Mesenchymal stem cell (in vitro differentiated cells and primary cell): ENCODE results near the gene LY9.

ENCODE experiments used
- DNase-seq: peaks from one replicate; pipeline ENCODE4 v3.0.0-alpha.2; 2013
- H2AFZ ChIP-seq: one replicate; pipeline ENCODE4 v1.6.1; 2013; ENCODE audit warnings: low read depth, mild to moderate bottlenecking, control low read depth, inconsistent platforms, low read length, moderate library complexity
- H2AK5ac ChIP-seq: 2 replicates; pipeline ENCODE4 v1.6.1; 2013; ENCODE audit warnings: low read length, moderate library complexity, mild to moderate bottlenecking, inconsistent platforms; ENCODE audit not compliant: severe bottlenecking
- H2BK120ac ChIP-seq: one replicate; pipeline ENCODE4 v1.6.1; 2013; ENCODE audit warnings: low read depth, mild to moderate bottlenecking, inconsistent platforms, low read length, moderate library complexity
- H2BK12ac ChIP-seq, 2 experiments: one replicate each; pipeline ENCODE4 v1.6.1; 2013; ENCODE audit warnings: inconsistent platforms in 2 of 2, low read length in 2 of 2, mild to moderate bottlenecking in 2 of 2, moderate library complexity in 2 of 2, control low read depth in 1 of 2
- H2BK15ac ChIP-seq: one replicate; pipeline ENCODE4 v1.6.1; 2013; ENCODE audit warnings: mild to moderate bottlenecking, low read depth, inconsistent platforms; ENCODE audit not compliant: poor library complexity, severe bottlenecking
- H2BK5ac ChIP-seq: 2 replicates; pipeline ENCODE4 v1.6.1; 2013; ENCODE audit warnings: low read depth, mild to moderate bottlenecking, low read length, control low read depth, inconsistent platforms; ENCODE audit not compliant: poor library complexity, severe bottlenecking
- H3K14ac ChIP-seq, 2 experiments: one replicate each; pipeline ENCODE4 v1.6.1; 2013; ENCODE audit warnings: inconsistent platforms in 2 of 2, low read length in 2 of 2, control low read depth in 1 of 2, mild to moderate bottlenecking in 1 of 2, moderate library complexity in 1 of 2
- H3K18ac ChIP-seq, 2 experiments: one replicate each; pipeline ENCODE4 v1.6.1; 2013; ENCODE audit warnings: inconsistent platforms in 2 of 2, low read length in 2 of 2, control low read depth in 1 of 2, low read depth in 1 of 2, mild to moderate bottlenecking in 1 of 2
- H3K23ac ChIP-seq, 2 experiments: one replicate each; pipeline ENCODE4 v1.6.1; 2013; ENCODE audit warnings: inconsistent platforms in 2 of 2, low read length in 2 of 2, mild to moderate bottlenecking in 2 of 2, moderate library complexity in 2 of 2, control low read depth in 1 of 2
- H3K27ac ChIP-seq: 2 replicates; pipeline ENCODE4 v1.5.1; 2013; ENCODE audit warnings: mild to moderate bottlenecking, moderate library complexity, low read length, control low read depth, inconsistent platforms; ENCODE audit not compliant: poor library complexity, severe bottlenecking
- H3K27me3 ChIP-seq, 2 experiments: 2 replicates each; pipeline versions ENCODE4 v1.6.1 to v1.7.0; 2013; ENCODE audit warnings: low read length in 2 of 2, mild to moderate bottlenecking in 2 of 2, moderate library complexity in 2 of 2, control low read depth in 1 of 2, inconsistent platforms in 1 of 2; ENCODE audit not compliant: control insufficient read depth in 1 of 2, insufficient read depth in 1 of 2
- H3K36me3 ChIP-seq, 2 experiments: 2 replicates each; pipeline versions ENCODE4 v1.6.1 to v1.7.0; 2013; ENCODE audit warnings: low read length in 2 of 2, control low read depth in 1 of 2, inconsistent platforms in 1 of 2, low read depth in 1 of 2, mild to moderate bottlenecking in 1 of 2; ENCODE audit not compliant: insufficient read depth in 2 of 2, control insufficient read depth in 1 of 2
- H3K4ac ChIP-seq, 2 experiments: one replicate each; pipeline ENCODE4 v1.6.1; 2013; ENCODE audit warnings: inconsistent platforms in 2 of 2, low read length in 2 of 2, mild to moderate bottlenecking in 2 of 2, moderate library complexity in 2 of 2, control low read depth in 1 of 2, low read depth in 1 of 2
- H3K4me1 ChIP-seq: 2 replicates; pipeline ENCODE4 v1.6.1; 2013; ENCODE audit warnings: low read depth, low read length, control low read depth; ENCODE audit not compliant: control insufficient read depth, insufficient read depth
- H3K4me2 ChIP-seq: 2 replicates; pipeline ENCODE4 v1.6.1; 2013; ENCODE audit warnings: low read length, mild to moderate bottlenecking, inconsistent platforms; ENCODE audit not compliant: poor library complexity, severe bottlenecking
- H3K4me3 ChIP-seq, 2 experiments: 2 replicates each; pipeline versions ENCODE4 v1.5.1 to v1.7.0; 2013; ENCODE audit warnings: low read length in 2 of 2, mild to moderate bottlenecking in 2 of 2, control low read depth in 1 of 2, low read depth in 1 of 2; ENCODE audit not compliant: insufficient read depth in 1 of 2
- H3K79me1 ChIP-seq: replicated peaks from 2 replicates; pipeline ENCODE4 v1.6.1; 2013; ENCODE audit warnings: mild to moderate bottlenecking, control low read depth, low read length, inconsistent platforms; ENCODE audit not compliant: poor library complexity, severe bottlenecking
- H3K9ac ChIP-seq: 2 replicates; pipeline ENCODE4 v1.7.0; 2013; ENCODE audit warnings: mild to moderate bottlenecking, low read length, moderate library complexity
- H3K9me3 ChIP-seq: 2 replicates; pipeline ENCODE4 v1.7.0; 2013; ENCODE audit warnings: mild to moderate bottlenecking, low read length; ENCODE audit not compliant: control insufficient read depth
- H4K8ac ChIP-seq: one replicate; pipeline ENCODE4 v1.6.1; 2013; ENCODE audit warnings: inconsistent platforms, mild to moderate bottlenecking, low read length, moderate library complexity
- H4K91ac ChIP-seq: one replicate; pipeline ENCODE4 v1.6.1; 2013; ENCODE audit warnings: mild to moderate bottlenecking, low read length, inconsistent platforms
- WGBS: methylation state at CpG from one replicate; pipeline ENCODE4 v1.1.7; 2013; ENCODE audit warnings: mixed read lengths; 5-methylcytosine and 5-hydroxymethylcytosine counted together

The LY9 gene

GRCh38 chr1:160859166-160859565 lies 63.2 kb downstream of the LY9 start:
- Histone ChIP-seq H3K18ac (no peak overlapping the region), H3K23ac (no peak overlapping the region), H3K36me3 (no peaks in the 10 kb centered on the region), H4K8ac (no peak overlapping the region), H3K9me3 (no peaks in the 10 kb centered on the region), H3K4me2 (no peak overlapping the region), H3K14ac (no peak overlapping the region), H3K4me1 (no peaks in the 10 kb centered on the region), H3K27me3 (peaks cover 0 to 6% of the 10 kb centered on the region in 2 experiments), H3K27ac (no peak overlapping the region), H2BK5ac (no peak overlapping the region), H4K91ac (no peak overlapping the region), H2BK12ac (no peak overlapping the region), H3K79me1 (no peaks in the 10 kb centered on the region), H2BK120ac (no peak overlapping the region), H3K4me3 (no peak overlapping the region), H2AK5ac (no peak overlapping the region), H2AFZ (no peak overlapping the region), H3K4ac (no peak overlapping the region), H3K9ac (no peak overlapping the region), H2BK15ac (no peak overlapping the region)
- DNase-seq: no peak
- WGBS: 92% methylated on average over 4 of the region's 5 CpGs

GRCh38 chr1:160860840-160861505 lies 65.0 kb downstream of the LY9 start:
- no peak overlapping the region for H3K9ac ChIP-seq
- no peak overlapping the region for H3K18ac ChIP-seq
- no peak overlapping the region for H2BK15ac ChIP-seq
- H3K4ac ChIP-seq: no peak overlapping the region
- no peaks in the 10 kb centered on the region for H3K9me3 ChIP-seq
- no peak overlapping the region for H2BK12ac ChIP-seq
- H3K4me1 ChIP-seq: no peaks in the 10 kb centered on the region
- H3K27me3 ChIP-seq: peaks cover 0 to 6% of the 10 kb centered on the region in 2 experiments
- H2BK120ac ChIP-seq: no peak overlapping the region
- no peak overlapping the region for H4K91ac ChIP-seq
- no peak overlapping the region for H3K14ac ChIP-seq
- H2AK5ac ChIP-seq: no peak overlapping the region
- no peak overlapping the region for H3K4me3 ChIP-seq
- H2AFZ ChIP-seq: no peak overlapping the region
- no peak overlapping the region for H3K23ac ChIP-seq
- no peak overlapping the region for H3K4me2 ChIP-seq
- H3K36me3 ChIP-seq: no peaks in the 10 kb centered on the region
- no peaks in the 10 kb centered on the region for H3K79me1 ChIP-seq
- no peak overlapping the region for H4K8ac ChIP-seq
- no peak for DNase-seq
- no peak overlapping the region for H2BK5ac ChIP-seq
- no peak overlapping the region for H3K27ac ChIP-seq
- 91% methylated on average over 5 of the region's 5 CpGs for WGBS

DNA sequence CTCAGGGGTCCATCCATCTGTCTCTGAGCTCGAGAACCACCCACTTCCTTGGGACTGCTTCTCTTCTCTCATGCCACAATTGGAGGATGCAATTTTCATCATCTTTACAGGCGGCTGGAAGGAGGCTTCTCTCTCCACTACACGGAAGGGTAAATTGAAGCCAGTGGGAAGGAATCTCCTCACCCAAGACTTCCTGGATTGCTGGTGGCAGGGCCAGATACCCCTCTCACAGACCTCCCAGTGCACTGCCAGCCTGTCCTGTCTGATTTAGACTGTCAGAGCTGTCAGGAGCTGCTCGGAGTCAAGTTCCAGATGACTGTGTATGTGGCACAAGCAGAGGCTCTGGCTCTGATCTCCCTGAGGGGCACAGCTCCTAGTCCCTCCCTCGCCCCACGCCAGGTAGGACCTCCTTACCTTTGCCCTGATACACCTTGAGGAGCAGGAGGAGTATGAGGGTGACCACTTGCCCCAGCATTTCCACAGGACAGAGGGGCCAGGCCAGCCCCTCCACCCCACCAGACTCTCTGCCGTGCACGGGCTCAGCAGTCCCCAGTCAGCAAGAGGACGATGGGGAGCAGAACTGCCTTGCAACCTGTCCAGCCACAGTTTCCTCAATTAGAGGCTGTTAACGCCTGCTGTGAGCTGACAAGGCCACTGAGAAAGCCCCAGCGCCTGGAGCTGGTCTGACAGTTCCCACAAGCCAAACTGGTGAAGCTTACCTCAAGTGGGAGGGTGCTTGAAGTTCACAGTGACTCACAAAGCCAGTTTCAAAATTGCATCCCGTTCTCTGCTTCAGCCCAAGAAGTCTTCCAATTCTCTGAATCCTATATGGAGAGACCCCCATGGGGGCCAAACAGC lies 66.5 kb downstream of the LY9 start, which contains the start of gene CD244:
Gene CD244 (minus strand): TSS at position 685 of the 858 bp plus-strand sequence. CDS start 210 bp downstream, at position 475.
- no peak within 1 kb of the TSS for H3K4me2 ChIP-seq
- no peak within 1 kb of the TSS for H4K8ac ChIP-seq
- H2BK12ac ChIP-seq: no peak within 1 kb of the TSS
- no peak within 1 kb of the TSS for H4K91ac ChIP-seq
- H2BK120ac ChIP-seq: no peak within 1 kb of the TSS
- H3K79me1 ChIP-seq: no peaks in the 10 kb centered on the region
- H2BK15ac ChIP-seq: no peak within 1 kb of the TSS
- H2AK5ac ChIP-seq: no peak within 1 kb of the TSS
- no peak within 1 kb of the TSS for H3K23ac ChIP-seq
- H2AFZ ChIP-seq: no peak within 1 kb of the TSS
- no peak within 1 kb of the TSS for H3K18ac ChIP-seq
- no peaks in the 10 kb centered on the region for H3K36me3 ChIP-seq
- no peaks in the 10 kb centered on the region for H3K4me1 ChIP-seq
- H3K4me3 ChIP-seq: no peak within 1 kb of the TSS
- no peak within 1 kb of the TSS for H3K14ac ChIP-seq
- DNase-seq: no peak
- H3K9me3 ChIP-seq: no peaks in the 10 kb centered on the region
- H3K27me3 ChIP-seq: peaks cover 0 to 6% of the 10 kb centered on the region in 2 experiments
- H3K4ac ChIP-seq: no peak within 1 kb of the TSS
- no peak within 1 kb of the TSS for H3K9ac ChIP-seq
- no peak within 1 kb of the TSS for H3K27ac ChIP-seq
- WGBS: 54% methylated on average over 11 of the region's 12 CpGs
- no peak within 1 kb of the TSS for H2BK5ac ChIP-seq

DNA sequence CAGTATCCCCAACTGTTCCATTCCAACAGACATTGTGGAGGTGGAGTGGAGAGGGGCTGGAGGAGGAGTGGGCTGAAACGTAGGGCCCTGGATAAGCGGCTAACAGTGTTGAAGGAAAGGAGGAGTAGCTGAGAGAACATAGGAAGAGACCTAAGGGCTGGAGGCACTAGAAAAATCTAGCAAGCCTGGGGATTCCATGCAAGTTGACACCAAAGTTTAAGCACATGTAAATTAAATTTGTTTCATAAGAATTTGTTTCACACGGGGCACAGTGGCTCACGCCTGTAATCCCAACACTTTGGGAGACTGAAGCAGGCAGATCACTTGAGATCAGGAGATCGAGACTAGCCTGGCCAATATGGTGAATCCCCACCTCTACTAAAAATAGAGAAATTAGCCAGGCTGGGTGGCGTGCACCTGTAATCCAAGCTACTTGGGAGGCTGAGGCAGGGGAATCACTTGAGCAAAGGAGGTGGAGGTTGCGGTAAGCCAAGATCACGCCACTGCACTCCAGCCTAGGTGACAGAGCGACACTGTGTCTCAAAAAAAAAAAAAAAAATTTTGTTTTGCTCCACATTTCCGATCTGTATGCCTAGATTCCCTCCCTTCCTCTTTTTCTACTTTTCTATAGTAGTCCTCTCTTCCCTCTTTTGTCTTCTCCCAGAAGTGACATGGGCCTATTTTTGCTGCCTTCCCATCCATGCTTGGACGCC lies 67.2 kb downstream of the LY9 start:
- no peak overlapping the region for H2AFZ ChIP-seq
- H3K4me2 ChIP-seq: no peak overlapping the region
- H3K4me1 ChIP-seq: no peaks in the 10 kb centered on the region
- no peak overlapping the region for H4K91ac ChIP-seq
- no peak overlapping the region for H3K27ac ChIP-seq
- WGBS: 83% methylated on average over 11 of the region's 11 CpGs
- no peak overlapping the region for H2BK12ac ChIP-seq
- H3K4ac ChIP-seq: no peak overlapping the region
- H3K79me1 ChIP-seq: no peaks in the 10 kb centered on the region
- no peak overlapping the region for H2BK120ac ChIP-seq
- no peak overlapping the region for H3K4me3 ChIP-seq
- H2BK15ac ChIP-seq: no peak overlapping the region
- no peak overlapping the region for H3K18ac ChIP-seq
- H2AK5ac ChIP-seq: no peak overlapping the region
- H3K27me3 ChIP-seq: peaks cover 0 to 6% of the 10 kb centered on the region in 2 experiments
- H3K23ac ChIP-seq: no peak overlapping the region
- no peak for DNase-seq
- no peaks in the 10 kb centered on the region for H3K36me3 ChIP-seq
- H4K8ac ChIP-seq: no peak overlapping the region
- no peak overlapping the region for H2BK5ac ChIP-seq
- no peak overlapping the region for H3K9ac ChIP-seq
- no peaks in the 10 kb centered on the region for H3K9me3 ChIP-seq
- H3K14ac ChIP-seq: no peak overlapping the region
